ENCODE results near the gene TBC1D25. TPM values are rescaled to one million over a fixed set of nuclear protein-coding genes. Genes with fewer than 3 reads are reported as not detected.
"Not testable (repeated sequence)": the region's sequence is repeated elsewhere in the genome, so short reads cannot be mapped to it uniquely, and the experiment has no call there.

The TBC1D25 gene
- total and polyA plus RNA-seq, 4 donors, result 4.6 to 16.7 (median 11.8) TPM

- intact Hi-C loops (cut with DNase I), result no loop called here
- Histone ChIP-seq H3K27ac (ENCODE audit: low read depth in 1 of 2, low read length in 2 of 2) (no peak within 1 kb of the TSS), H3K36me3 (ENCODE audit: control insufficient read depth in 1 of 2, insufficient read depth in 2 of 2, low read length in 1 of 2) (no peaks in the 10 kb centered on the region), H3K9me3 (ENCODE audit: control insufficient read depth, low read length) (no peaks in the 10 kb centered on the region), H3K27me3 (ENCODE audit: control insufficient read depth in 1 of 2, insufficient read depth in 2 of 2, low read length in 1 of 2) (no peaks in the 10 kb centered on the region), H3K4me1 (ENCODE audit: control insufficient read depth in 1 of 2, insufficient read depth in 2 of 2, low read length in 2 of 2) (no peaks in the 10 kb centered on the region), H3K4me3 (ENCODE audit: low read length in 2 of 2) (peak within 1 kb of the TSS; percentile 37 to 66)
- DNase-seq (peak; percentile 91 to 93), ATAC-seq (ENCODE audit: low FRiP score) (peak; percentile 93)
- 1 to 34% methylated on average over 52 to 66 of the region's 66 CpGs for WGBS, 2 donors
Observed at GRCh38 chrX:48521353-48522243, 17.9 kb upstream of the TBC1D25 start, which contains the start of gene EBP. EBP (plus strand) TSS chrX:48521808; CDS start chrX:48523772, 1,964 bp downstream.

GRCh38 chrX:48522291-48522690, 17.2 kb upstream of the TBC1D25 start:
- ATAC-seq (ENCODE audit: low FRiP score), result peak; percentile 5
- no peak for DNase-seq
- Histone ChIP-seq H3K4me3 (ENCODE audit: low read length in 2 of 2) (peak overlapping the region in 1 of 2 donors; percentile 37), H3K27ac (ENCODE audit: low read depth in 1 of 2, low read length in 2 of 2) (no peak overlapping the region), H3K9me3 (ENCODE audit: control insufficient read depth, low read length) (no peaks in the 10 kb centered on the region), H3K27me3 (ENCODE audit: control insufficient read depth in 1 of 2, insufficient read depth in 2 of 2, low read length in 1 of 2) (no peaks in the 10 kb centered on the region), H3K36me3 (ENCODE audit: control insufficient read depth in 1 of 2, insufficient read depth in 2 of 2, low read length in 1 of 2) (peaks cover 0 to 2% of the 10 kb centered on the region in 2 donors), H3K4me1 (ENCODE audit: control insufficient read depth in 1 of 2, insufficient read depth in 2 of 2, low read length in 2 of 2) (no peaks in the 10 kb centered on the region)
- 8 to 37% methylated on average over 10 of the region's 10 CpGs for WGBS, 2 donors
- intact Hi-C loops (cut with DNase I), result no loop called here

- Histone ChIP-seq H3K9me3 (ENCODE audit: control insufficient read depth, low read length) (no peaks in the 10 kb centered on the region), H3K4me3 (ENCODE audit: low read length in 2 of 2) (no peak overlapping the region), H3K27me3 (ENCODE audit: control insufficient read depth in 1 of 2, insufficient read depth in 2 of 2, low read length in 1 of 2) (no peaks in the 10 kb centered on the region), H3K4me1 (ENCODE audit: control insufficient read depth in 1 of 2, insufficient read depth in 2 of 2, low read length in 2 of 2) (no peaks in the 10 kb centered on the region), H3K27ac (ENCODE audit: low read depth in 1 of 2, low read length in 2 of 2) (no peak overlapping the region), H3K36me3 (ENCODE audit: control insufficient read depth in 1 of 2, insufficient read depth in 2 of 2, low read length in 1 of 2) (peaks cover 0 to 4% of the 10 kb centered on the region in 2 donors)
- DNase-seq (no peak), ATAC-seq (ENCODE audit: low FRiP score) (no peak)
- WGBS, 2 donors, result 87 to 95% methylated on average over 12 of the region's 12 CpGs
- intact Hi-C loops (cut with DNase I), result no loop called here
Observed at GRCh38 chrX:48523682-48524081, 15.8 kb upstream of the TBC1D25 start.

- H3K4me1 ChIP-seq (ENCODE audit: control insufficient read depth in 1 of 2, insufficient read depth in 2 of 2, low read length in 2 of 2); intact Hi-C loops (cut with DNase I); H3K9me3 ChIP-seq (ENCODE audit: control insufficient read depth, low read length); H3K4me3 ChIP-seq (ENCODE audit: low read length in 2 of 2); H3K27me3 ChIP-seq (ENCODE audit: control insufficient read depth in 1 of 2, insufficient read depth in 2 of 2, low read length in 1 of 2); H3K27ac ChIP-seq (ENCODE audit: low read depth in 1 of 2, low read length in 2 of 2); ATAC-seq (ENCODE audit: low FRiP score); H3K36me3 ChIP-seq (ENCODE audit: control insufficient read depth in 1 of 2, insufficient read depth in 2 of 2, low read length in 1 of 2); DNase-seq: not testable (repeated sequence)
- 82 to 88% methylated on average over 8 of the region's 8 CpGs for WGBS, 2 donors
Observed at GRCh38 chrX:48525853-48526252, 13.7 kb upstream of the TBC1D25 start.

GRCh38 chrX:48530736-48531135, 8.8 kb upstream of the TBC1D25 start:
- no peaks in the 10 kb centered on the region for H3K27me3 ChIP-seq (ENCODE audit: control insufficient read depth in 1 of 2, insufficient read depth in 2 of 2, low read length in 1 of 2)
- H3K27ac ChIP-seq (ENCODE audit: low read depth in 1 of 2, low read length in 2 of 2), result no peak overlapping the region
- WGBS, 2 donors, result 83 to 86% methylated on average over 3 of the region's 3 CpGs
- intact Hi-C loops (cut with DNase I), result no loop called here
- H3K4me1 ChIP-seq (ENCODE audit: control insufficient read depth in 1 of 2, insufficient read depth in 2 of 2, low read length in 2 of 2), result no peaks in the 10 kb centered on the region
- H3K36me3 ChIP-seq (ENCODE audit: control insufficient read depth in 1 of 2, insufficient read depth in 2 of 2, low read length in 1 of 2), result peaks cover 0 to 4% of the 10 kb centered on the region in 2 donors
- no peaks in the 10 kb centered on the region for H3K9me3 ChIP-seq (ENCODE audit: control insufficient read depth, low read length)
- ATAC-seq (ENCODE audit: low FRiP score) (no peak), DNase-seq (no peak)
- no peak overlapping the region for H3K4me3 ChIP-seq (ENCODE audit: low read length in 2 of 2)

GRCh38 chrX:48531358-48531959, 8.1 kb upstream of the TBC1D25 start:
- Histone ChIP-seq H3K4me1 (ENCODE audit: control insufficient read depth in 1 of 2, insufficient read depth in 2 of 2, low read length in 2 of 2) (no peaks in the 10 kb centered on the region), H3K9me3 (ENCODE audit: control insufficient read depth, low read length) (no peaks in the 10 kb centered on the region), H3K27me3 (ENCODE audit: control insufficient read depth in 1 of 2, insufficient read depth in 2 of 2, low read length in 1 of 2) (no peaks in the 10 kb centered on the region), H3K36me3 (ENCODE audit: control insufficient read depth in 1 of 2, insufficient read depth in 2 of 2, low read length in 1 of 2) (peaks cover 0 to 4% of the 10 kb centered on the region in 2 donors), H3K27ac (ENCODE audit: low read depth in 1 of 2, low read length in 2 of 2) (no peak overlapping the region), H3K4me3 (ENCODE audit: low read length in 2 of 2) (no peak overlapping the region)
- no peak for ATAC-seq (ENCODE audit: low FRiP score)
- 67 to 68% methylated on average over 5 of the region's 5 CpGs for WGBS, 2 donors
- no peak for DNase-seq
- intact Hi-C loops (cut with DNase I), result no loop called here

GRCh38 chrX:48532161-48532560, 7.4 kb upstream of the TBC1D25 start:
- 81 to 82% methylated on average over 1 of the region's 1 CpG for WGBS, 2 donors
- no peak for ATAC-seq (ENCODE audit: low FRiP score)
- Histone ChIP-seq H3K4me3 (ENCODE audit: low read length in 2 of 2) (no peak overlapping the region), H3K27ac (ENCODE audit: low read depth in 1 of 2, low read length in 2 of 2) (no peak overlapping the region), H3K27me3 (ENCODE audit: control insufficient read depth in 1 of 2, insufficient read depth in 2 of 2, low read length in 1 of 2) (no peaks in the 10 kb centered on the region), H3K36me3 (ENCODE audit: control insufficient read depth in 1 of 2, insufficient read depth in 2 of 2, low read length in 1 of 2) (peaks cover 0 to 3% of the 10 kb centered on the region in 2 donors), H3K4me1 (ENCODE audit: control insufficient read depth in 1 of 2, insufficient read depth in 2 of 2, low read length in 2 of 2) (no peaks in the 10 kb centered on the region), H3K9me3 (ENCODE audit: control insufficient read depth, low read length) (no peaks in the 10 kb centered on the region)
- intact Hi-C loops (cut with DNase I), result no loop called here
- no peak for DNase-seq

GRCh38 chrX:48533165-48533564, 6.3 kb upstream of the TBC1D25 start:
- ATAC-seq (ENCODE audit: low FRiP score), result no peak
- H3K27me3 ChIP-seq (ENCODE audit: control insufficient read depth in 1 of 2, insufficient read depth in 2 of 2, low read length in 1 of 2), result no peaks in the 10 kb centered on the region

More at GRCh38 chrX:48533165-48533564, 6.3 kb upstream of the TBC1D25 start:
- no peak overlapping the region for H3K27ac ChIP-seq (ENCODE audit: low read depth in 1 of 2, low read length in 2 of 2)
- 76 to 94% methylated on average over 3 of the region's 3 CpGs for WGBS, 2 donors
- no peaks in the 10 kb centered on the region for H3K4me1 ChIP-seq (ENCODE audit: control insufficient read depth in 1 of 2, insufficient read depth in 2 of 2, low read length in 2 of 2)
- peaks cover 0 to under 1% of the 10 kb centered on the region in 2 donors for H3K36me3 ChIP-seq (ENCODE audit: control insufficient read depth in 1 of 2, insufficient read depth in 2 of 2, low read length in 1 of 2)
- H3K4me3 ChIP-seq (ENCODE audit: low read length in 2 of 2), result no peak overlapping the region
- DNase-seq, result no peak
- no peaks in the 10 kb centered on the region for H3K9me3 ChIP-seq (ENCODE audit: control insufficient read depth, low read length)
- intact Hi-C loops (cut with DNase I), result no loop called here
